GM13977 (cell line): Measurements from ENCODE around the gene WWOX.

Experiments used
- DNase-seq: peaks from one replicate; pipeline ENCODE4 v3.0.0; 2012; ENCODE audit warnings: low spot score
- CTCF ChIP-seq: IDR thresholded peaks from 2 replicates; pipeline ENCODE4 v1.5.1; 2012; ENCODE audit warnings: mild to moderate bottlenecking, control low read depth; ENCODE audit not compliant: insufficient read depth; ENCODE audit errors: extremely low read depth, missing control alignments
- in situ Hi-C: fragments of 300-500 bp; cut with MboI; formaldehyde crosslinking; loops from one replicate; pipeline ENCODE4 v1.12.0; 2022; ENCODE audit warnings: low sequenced_read_pairs, low pct_unique_long_range_greater_than_20kb, mixed read lengths, inconsistent platforms; ENCODE audit not compliant: unreplicated experiment

WWOX gene

GRCh38 chr16:79076047-79076767 is 976.8 kb downstream of the WWOX start:
- no peak for DNase-seq
- in situ Hi-C loops: no loop called here
- TF ChIP-seq CTCF: no peak

- no peak for DNase-seq
- in situ Hi-C loops: no loop called here
- TF ChIP-seq CTCF: no peak
Measured at GRCh38 chr16:79077346-79077745, 977.9 kb downstream of the WWOX start.

GRCh38 chr16:79079656-79080420 is 980.4 kb downstream of the WWOX start:
- no peak for TF ChIP-seq CTCF
- no peak for DNase-seq
- in situ Hi-C loops: no loop called here

- in situ Hi-C loops: no loop called here
- no peak for TF ChIP-seq CTCF
- DNase-seq: no peak
Measured at GRCh38 chr16:79081297-79082066, 982.0 kb downstream of the WWOX start.

GRCh38 chr16:79082970-79083369 is 983.5 kb downstream of the WWOX start:
- TF ChIP-seq CTCF: no peak
- DNase-seq: no peak
- in situ Hi-C loops: no loop called here

- in situ Hi-C loops: no loop called here
- no peak for DNase-seq
- TF ChIP-seq CTCF: no peak
Measured at GRCh38 chr16:79083508-79084299, 984.2 kb downstream of the WWOX start.
